Stimulated activated CD4-positive, alpha-beta T cell treated with anti-CD3 and anti-CD28 coated beads, Interleukin-12 subunit alpha, Interleukin-12 subunit beta, amount 100 ng/mL, for 48 hours (primary cell): Measurements from ENCODE around the gene IL23R.

Experiments used
- DNase-seq, 3 donors: peaks; one replicate each; pipeline ENCODE4 v3.0.0-alpha.2; 2020; ENCODE audit warnings: low read depth in 2 of 3, low spot score in 1 of 3

IL23R gene

DNA sequence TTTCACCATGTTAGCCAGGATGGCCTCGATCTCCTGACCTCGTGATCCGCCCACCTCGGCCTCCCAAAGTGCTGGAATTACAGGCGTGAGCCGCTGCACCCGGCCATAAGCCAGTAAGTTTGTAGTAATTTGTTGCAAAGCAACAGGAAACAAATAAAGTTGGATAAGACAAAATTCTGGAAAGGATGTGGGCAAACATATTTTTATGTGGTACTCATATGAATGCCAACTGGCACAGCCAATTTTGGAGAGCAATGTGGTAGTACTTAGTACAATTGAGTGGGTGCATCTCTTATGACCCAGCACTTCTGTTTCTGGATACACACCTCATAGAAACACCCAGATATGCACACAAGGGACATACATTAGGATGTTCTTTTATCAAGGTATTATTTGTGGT is 133.0 kb downstream of the IL23R start:
- DNase-seq: no peak

DNA sequence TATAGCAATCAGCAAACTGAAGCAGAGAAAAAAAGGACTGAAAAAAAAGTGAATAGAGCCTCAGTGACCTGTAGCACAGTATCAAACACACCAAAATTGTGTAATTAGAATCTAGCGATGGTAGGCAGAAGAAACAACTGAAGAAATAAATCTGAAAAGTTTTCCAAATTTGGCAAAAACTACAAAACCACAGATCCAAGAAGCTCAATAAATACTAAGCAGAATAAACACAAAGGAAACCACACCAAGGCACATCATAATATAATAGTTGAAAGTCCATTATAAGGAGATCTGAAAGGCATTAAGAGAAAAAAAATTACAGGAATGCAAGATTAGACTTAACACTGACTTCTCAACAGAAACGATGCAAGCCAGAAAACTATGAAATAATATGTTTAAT is 134.3 kb downstream of the IL23R start:
- no peak for DNase-seq

DNA sequence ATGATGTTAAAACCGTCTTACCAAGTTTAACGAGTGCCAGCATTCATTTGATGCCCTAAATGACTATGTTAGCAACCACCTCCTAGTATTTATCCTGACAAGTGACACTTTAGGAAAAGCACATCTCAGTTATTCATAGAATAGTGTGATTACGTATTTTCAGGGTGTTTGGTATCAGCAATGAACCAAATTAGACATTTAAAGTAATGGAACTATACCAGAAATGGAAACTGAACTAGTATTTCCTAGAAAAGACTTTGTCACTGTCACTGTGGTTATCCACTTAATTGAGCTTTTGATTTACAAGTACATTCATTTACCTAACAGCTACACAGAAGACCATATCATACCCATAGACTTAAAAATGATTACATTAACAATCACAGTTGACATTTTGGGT is 137.8 kb downstream of the IL23R start:
- no peak for DNase-seq

DNA sequence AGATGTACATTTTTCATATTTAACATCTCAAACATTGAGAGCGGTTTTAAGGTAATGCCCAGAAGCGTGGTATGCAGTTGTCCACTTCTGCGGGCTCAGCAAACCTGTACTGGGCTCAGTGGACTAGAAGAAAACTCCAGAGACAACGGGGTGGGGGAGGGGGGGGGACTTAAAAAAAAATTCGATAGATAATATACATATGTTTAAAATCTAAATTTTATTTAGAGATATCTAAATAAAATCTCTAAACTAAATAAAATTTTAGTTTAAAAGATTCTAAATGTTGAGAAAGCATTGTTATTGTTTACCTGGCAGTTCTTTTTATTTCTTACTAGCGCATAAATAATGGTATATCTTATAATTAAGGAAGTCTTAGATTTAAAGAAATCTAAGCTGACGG is 140.3 kb downstream of the IL23R start:
- DNase-seq: no peak

DNA sequence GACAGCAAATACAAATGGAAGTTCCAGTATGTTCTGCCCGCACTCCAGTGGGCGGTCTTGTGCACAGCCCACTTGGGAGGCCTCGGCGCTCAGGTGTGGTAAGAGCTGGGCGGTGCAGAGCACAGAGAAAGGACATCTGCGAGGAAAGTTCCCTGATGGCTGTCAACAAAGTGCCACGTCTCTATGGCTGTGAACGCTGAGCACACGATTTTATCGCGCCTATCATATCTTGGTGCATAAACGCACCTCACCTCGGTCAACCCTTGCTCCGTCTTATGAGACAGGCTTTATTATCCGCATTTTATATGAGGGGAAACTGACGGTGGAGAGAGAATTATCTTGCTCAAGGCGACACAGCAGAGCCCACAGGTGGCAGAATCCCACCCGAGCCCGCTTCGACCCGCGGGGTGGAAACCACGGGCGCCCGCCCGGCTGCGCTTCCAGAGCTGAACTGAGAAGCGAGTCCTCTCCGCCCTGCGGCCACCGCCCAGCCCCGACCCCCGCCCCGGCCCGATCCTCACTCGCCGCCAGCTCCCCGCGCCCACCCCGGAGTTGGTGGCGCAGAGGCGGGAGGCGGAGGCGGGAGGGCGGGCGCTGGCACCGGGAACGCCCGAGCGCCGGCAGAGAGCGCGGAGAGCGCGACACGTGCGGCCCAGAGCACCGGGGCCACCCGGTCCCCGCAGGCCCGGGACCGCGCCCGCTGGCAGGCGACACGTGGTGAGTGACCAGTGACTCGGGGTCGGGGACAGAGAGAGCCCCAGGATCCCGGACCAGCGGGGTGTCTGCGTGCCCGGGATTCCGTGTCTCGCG is 141.2 kb downstream of the IL23R start, which contains the start of gene IL12RB2:
Gene IL12RB2 (plus strand): TSS at position 623 of the 810 bp plus-strand sequence. CDS start 12,496 bp downstream, outside the sequence.
- DNase-seq: peak; percentile 47 to 59 (median 54)

DNA sequence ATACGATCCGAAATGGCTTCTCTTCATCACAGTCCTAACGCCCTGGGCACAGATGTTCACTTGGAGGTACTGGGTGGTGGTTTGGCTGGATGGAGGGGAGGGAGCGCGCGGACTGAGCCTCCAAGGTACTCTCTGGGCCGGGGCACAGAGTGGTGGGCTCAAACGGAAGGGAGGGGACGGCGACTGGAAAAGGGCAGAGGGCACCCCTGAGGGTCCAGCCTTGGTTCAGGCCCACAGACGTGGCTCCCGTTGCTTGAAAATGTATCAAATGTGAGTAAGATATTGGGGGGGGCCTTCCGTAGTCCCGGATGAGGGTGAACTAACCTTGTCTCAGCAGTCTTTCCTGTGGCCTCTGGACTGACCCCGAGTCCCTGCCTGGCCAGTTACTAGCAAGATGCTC is 141.9 kb downstream of the IL23R start:
- DNase-seq: no peak
